B cell (primary cell): Measurements from ENCODE around the gene RNFT2. TPM values are rescaled to one million over a fixed set of nuclear protein-coding genes. Genes with fewer than 3 reads are reported as not detected.

ENCODE experiments used
- ATAC-seq: fragments of 200-7000 bp; cut with Tn5 transposase; one replicate; pipeline ENCODE4 v1.10.0; 2021; ENCODE audit warnings: low read depth, mild to moderate bottlenecking, moderate number of reproducible peaks, moderate library complexity
- CTCF ChIA-PET: fragments of 350-600 bp; sonication (Branson Sonifier 250); formaldehyde crosslinking; loops from one replicate; lab custom pipeline; 2021; ENCODE audit warnings: antibody characterized with exemption, inconsistent platforms; lab: Charles Lee
- POLR2A ChIA-PET: fragments of 350-600 bp; sonication (Branson Sonifier 250); formaldehyde crosslinking; loops from one replicate; lab custom pipeline; 2021; ENCODE audit warnings: antibody characterized with exemption; lab: Charles Lee
- DNase-seq: peaks from one replicate; pipeline ENCODE4 v3.0.0; 2013
- H2AFZ ChIP-seq: 2 replicates; pipeline ENCODE4 v1.6.1; 2012; ENCODE audit warnings: mild to moderate bottlenecking, low read depth, low read length; ENCODE audit not compliant: insufficient read depth, poor library complexity, severe bottlenecking
- H3K27ac ChIP-seq, 2 donors: 1 replicate in 1 of 2; 2 replicates in 1 of 2; pipeline ENCODE4 v1.5.1; 2012 to 2013; ENCODE audit warnings: low read length in 2 of 2, mild to moderate bottlenecking in 2 of 2, moderate library complexity in 1 of 2
- H3K27me3 ChIP-seq, 4 experiments: fragments of 200-600 bp in 1 of 4; sonication (generic) in 1 of 4; replicated peaks in 1 of 4; 1 replicate in 2 of 4; 2 replicates in 2 of 4; pipeline versions ENCODE4 v1.6.1 to v1.7.0; 2013 to 2016; ENCODE audit warnings: low read length in 3 of 4, mild to moderate bottlenecking in 2 of 4, mixed read lengths in 1 of 4, moderate library complexity in 1 of 4; ENCODE audit not compliant: insufficient read depth in 4 of 4, control insufficient read depth in 3 of 4; ENCODE audit errors: control extremely low read depth in 1 of 4
- H3K36me3 ChIP-seq, 2 experiments: replicated peaks in 1 of 2; 1 replicate in 1 of 2; 2 replicates in 1 of 2; pipeline versions ENCODE4 v1.6.1 to v1.7.1; 2013; ENCODE audit warnings: low read length in 1 of 2; ENCODE audit not compliant: insufficient read depth in 2 of 2, control insufficient read depth in 1 of 2; ENCODE audit errors: control extremely low read depth in 1 of 2, extremely low read depth in 1 of 2
- H3K4me1 ChIP-seq, 2 donors: fragments of 200-600 bp in 1 of 2; sonication (generic) in 1 of 2; 1 replicate in 1 of 2; 2 replicates in 1 of 2; pipeline versions ENCODE4 v1.5.1 to v1.6.1; 2013 to 2017; ENCODE audit warnings: low read length in 2 of 2; ENCODE audit not compliant: control insufficient read depth in 2 of 2, insufficient read depth in 2 of 2
- H3K4me2 ChIP-seq: replicated peaks from 2 replicates; pipeline ENCODE3; 2012; ENCODE audit warnings: mild to moderate bottlenecking, low read depth, low read length; ENCODE audit not compliant: poor library complexity, severe bottlenecking
- H3K4me3 ChIP-seq, 5 experiments: fragments of 200-600 bp in 1 of 5; sonication (generic) in 1 of 5; 1 replicate in 3 of 5; 2 replicates in 2 of 5; pipeline versions ENCODE4 v1.5.1 to v1.7.0; 2011 to 2016; ENCODE audit warnings: low read length in 4 of 5, mild to moderate bottlenecking in 4 of 5, low read depth in 2 of 5, control low read depth in 1 of 5, moderate library complexity in 1 of 5; ENCODE audit not compliant: insufficient read depth in 1 of 5; ENCODE audit errors: control extremely low read depth in 1 of 5, extremely low read depth in 1 of 5
- H3K79me2 ChIP-seq: fragments of 200-600 bp; sonication (generic); one replicate; pipeline ENCODE4 v1.6.0; 2016; ENCODE audit warnings: low read length; ENCODE audit not compliant: control insufficient read depth, insufficient read depth
- H3K9ac ChIP-seq: fragments of 200-600 bp; sonication (generic); 2 replicates; pipeline ENCODE4 v1.6.1; 2017; ENCODE audit warnings: mild to moderate bottlenecking, low read length, moderate library complexity
- H3K9me3 ChIP-seq, 3 donors: one replicate each; pipeline versions ENCODE4 v1.6.1 to v1.7.1; 2013; ENCODE audit warnings: low read length in 2 of 3; ENCODE audit not compliant: control insufficient read depth in 2 of 3, insufficient read depth in 1 of 3; ENCODE audit errors: control extremely low read depth in 1 of 3
- H4K20me1 ChIP-seq: 2 replicates; pipeline ENCODE4 v1.6.0; 2012; ENCODE audit warnings: mild to moderate bottlenecking, low read length; ENCODE audit not compliant: insufficient read depth, control insufficient read depth, poor library complexity, severe bottlenecking
- H3K27ac Mint-ChIP-seq: one replicate; pipeline ENCODE4 v1.8.0; 2021; ENCODE audit warnings: mixed read lengths
- H3K27me3 Mint-ChIP-seq: one replicate; pipeline ENCODE4 v1.8.0; 2021; ENCODE audit warnings: mixed read lengths
- H3K4me1 Mint-ChIP-seq: one replicate; pipeline ENCODE4 v1.8.0; 2021; ENCODE audit warnings: mixed read lengths
- H3K4me3 Mint-ChIP-seq: one replicate; pipeline ENCODE4 v1.8.0; 2021; ENCODE audit warnings: mixed read lengths
- H3K9me3 Mint-ChIP-seq: one replicate; pipeline ENCODE4 v1.8.0; 2022; ENCODE audit warnings: mixed read lengths; ENCODE audit not compliant: insufficient read depth
- CTCF ChIP-seq: fragments of 200-600 bp; IDR thresholded peaks from one replicate; pipeline ENCODE4 v1.8.0; 2022; ENCODE audit warnings: antibody characterized with exemption, mild to moderate bottlenecking
- EZH2 ChIP-seq: IDR thresholded peaks from 2 replicates; pipeline ENCODE4 v1.6.1; 2012; ENCODE audit warnings: borderline replicate concordance, low read depth, mild to moderate bottlenecking, moderate library complexity, low read length; ENCODE audit not compliant: insufficient read depth, poor library complexity, severe bottlenecking
- WGBS: methylation state at CpG from one replicate; pipeline ENCODE4 v1.1.5; 2013; ENCODE audit warnings: missing lambda C conversion rate; ENCODE audit not compliant: insufficient coverage; 5-methylcytosine and 5-hydroxymethylcytosine counted together
- intact Hi-C: fragments of 100-400 bp; cut with micrococcal nuclease; formaldehyde crosslinking; loops from one replicate; pipeline ENCODE4 v1.10.0; 2022
- polyA plus RNA-seq: library from polyadenylated mRNA; depleted of rRNA; stranded (reverse); fragments of >200 nt; gene quantifications from 2 replicates; pipeline ENCODE4 v1.2.3, GENCODE V29; 2012
- total RNA-seq, 2 donors: library from RNA; stranded (reverse); fragments of 120-200 nt in 1 of 2; gene quantifications; 1 replicate in 1 of 2; 2 replicates in 1 of 2; pipeline versions ENCODE4 v1.2.3 to v1.2.4, GENCODE V29; 2013 to 2022

The RNFT2 gene
- total and polyA plus RNA-seq, 2 donors (not counting 1 experiment from before 2014, with no cell fraction given): 5.2 to 18.2 TPM

GRCh38 chr12:116878567-116879508 lies 140.7 kb downstream of the RNFT2 start:
- Histone ChIP-seq H3K36me3 (no peaks in the 10 kb centered on the region), H2AFZ (peak overlapping the region; percentile 64), H3K9me3 (peaks cover 0 to 9% (median 0%) of the 10 kb centered on the region in 3 donors), H3K4me3 (peak overlapping the region; percentile 42 to 68 (median 58)), H3K79me2 (peaks cover 6% of the 10 kb centered on the region), H3K9ac (peak overlapping the region; percentile 65), H3K27me3 (peaks cover 0 to 48% (median 22%) of the 10 kb centered on the region in 4 experiments), H3K4me2 (peak overlapping the region; percentile 92), H4K20me1 (no peaks in the 10 kb centered on the region), H3K4me1 (peaks cover 39 to 41% of the 10 kb centered on the region in 2 donors), H3K27ac (peak overlapping the region in 1 of 2 donors; percentile 23)
- ATAC-seq (no peak), DNase-seq (peak; percentile 35)
- Mint-ChIP-seq H3K27me3 (peaks cover 29% of the 10 kb centered on the region), H3K27ac (peak overlapping the region; percentile 73), H3K4me1 (peaks cover 42% of the 10 kb centered on the region), H3K4me3 (peak overlapping the region; percentile 93), H3K9me3 (no peaks in the 10 kb centered on the region)
- CTCF ChIA-PET: interaction anchor here (0.7 to 6.3 kb wide), 3 partner anchors 170 to 188 kb away, joined by 3 to 69 read pairs (median 68); no protein-coding TSS in a partner anchor
- WGBS: under 1% methylated on average over 47 of the region's 55 CpGs
- POLR2A ChIA-PET: interaction anchor here (0.9 to 1.0 kb wide), 2 partner anchors 16 to 141 kb away, joined by 5 to 6 read pairs; partner anchors contain the start of genes RNFT2 and SPRING1
- no peak for TF ChIP-seq EZH2
- intact Hi-C loops: loop anchor here (1.0 kb wide), 1 partner anchor 143 kb away; no protein-coding TSS in a partner anchor

GRCh38 chr12:116879509-116880212 lies 141.5 kb downstream of the RNFT2 start:
- H3K27me3 ChIP-seq: peaks cover 0 to 48% (median 22%) of the 10 kb centered on the region in 4 experiments
- under 1% methylated on average over 50 of the region's 52 CpGs for WGBS
- H3K4me3 ChIP-seq: peak overlapping the region; percentile 42 to 81 (median 58)
- peak overlapping the region; percentile 93 for H3K4me3 Mint-ChIP-seq
- ATAC-seq: peak; percentile 10
- H3K36me3 ChIP-seq: no peaks in the 10 kb centered on the region
- TF ChIP-seq CTCF (no peak), EZH2 (no peak)
- intact Hi-C loops: loop anchor here (1.0 to 5.0 kb wide), 4 partner anchors 19 to 143 kb away; no protein-coding TSS in a partner anchor
- no peaks in the 10 kb centered on the region for H4K20me1 ChIP-seq
- peaks cover 39 to 41% of the 10 kb centered on the region in 2 donors for H3K4me1 ChIP-seq
- peaks cover 5% of the 10 kb centered on the region for H3K79me2 ChIP-seq
- peaks cover 30% of the 10 kb centered on the region for H3K27me3 Mint-ChIP-seq
- H3K9ac ChIP-seq: peak overlapping the region; percentile 65
- H3K9me3 ChIP-seq: peaks cover 0 to 7% (median 0%) of the 10 kb centered on the region in 3 donors
- H3K9me3 Mint-ChIP-seq: no peaks in the 10 kb centered on the region
- DNase-seq: peak; percentile 48
- H3K4me2 ChIP-seq: peak overlapping the region; percentile 92
- H2AFZ ChIP-seq: peak overlapping the region; percentile 64
- peak overlapping the region in 1 of 2 donors; percentile 23 for H3K27ac ChIP-seq
- peak overlapping the region; percentile 80 for H3K27ac Mint-ChIP-seq
- ChIA-PET CTCF (interaction anchor here (0.9 to 6.3 kb wide), 11 partner anchors 17 to 320 kb away, joined by 3 to 69 read pairs (median 7); partner anchors contain the start of gene MAP1LC3B2), POLR2A (interaction anchor here (0.9 to 1.8 kb wide), 5 partner anchors 16 to 320 kb away, joined by 3 to 7 read pairs (median 6); partner anchors contain the start of genes MAP1LC3B2, RNFT2 and SPRING1)
- peaks cover 42% of the 10 kb centered on the region for H3K4me1 Mint-ChIP-seq
